Frontal cortex (tissue), 4 donors: ENCODE data around the gene MRPL52. TPM values are rescaled to one million over a fixed set of nuclear protein-coding genes. Genes with fewer than 3 reads are reported as not detected.
"Not testable (repeated sequence)": the region's sequence is repeated elsewhere in the genome, so short reads cannot be mapped to it uniquely, and the experiment has no call there.

Experiments used
- DNase-seq, 2 donors: peaks; one replicate each; pipeline ENCODE4 v3.0.0; 2012; ENCODE audit warnings: low spot score in 2 of 2
- FAIRE-seq: peaks from 2 replicates; lab custom pipeline; 2012; peaks lifted over from hg19 to GRCh38; lab: Jason Lieb, UNC
- total RNA-seq: library from RNA; depleted of rRNA; stranded (reverse); fragments of >200 nt; gene quantifications from one replicate; pipeline ENCODE4 v1.2.3, GENCODE V29; 2014
- donor health status: control.
- donor health status: control.
- donor health status: control.

Gene MRPL52
- total RNA-seq, 1 donor from 2014 or later, result 13.9 TPM

DNA sequence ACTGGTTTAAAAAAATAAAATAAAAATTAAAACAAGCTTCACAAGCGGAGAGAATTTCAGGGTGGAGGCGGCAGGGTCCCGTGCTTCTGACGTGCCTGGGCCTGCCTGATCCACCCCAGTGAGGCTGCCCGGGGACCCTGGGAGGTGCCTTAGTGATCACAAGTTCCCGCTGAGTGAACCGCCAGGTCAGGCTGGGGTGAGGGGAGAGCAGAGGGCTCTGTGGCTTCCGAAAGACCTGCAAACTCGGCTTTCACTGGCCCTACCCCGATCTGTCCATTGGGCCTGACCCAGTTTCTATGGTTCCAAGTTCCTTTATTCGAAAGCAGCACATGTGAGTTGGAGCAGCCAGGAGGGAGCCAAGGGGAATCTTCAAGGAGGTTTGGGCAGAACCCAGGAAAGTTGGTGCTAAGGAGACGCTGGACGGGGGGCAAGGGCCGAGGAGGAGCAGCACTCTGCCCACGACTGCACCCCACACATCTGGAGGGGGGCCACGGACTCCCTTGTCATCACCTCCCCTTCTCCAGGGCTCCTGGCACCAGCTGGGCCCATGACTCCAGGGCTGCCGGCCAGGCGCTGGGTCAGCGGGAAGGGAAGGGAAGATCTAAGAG lies 19.6 kb downstream of the MRPL52 start:
- FAIRE-seq, result no peak
- DNase-seq, result peak in 1 of 2 donors; percentile 41

DNA sequence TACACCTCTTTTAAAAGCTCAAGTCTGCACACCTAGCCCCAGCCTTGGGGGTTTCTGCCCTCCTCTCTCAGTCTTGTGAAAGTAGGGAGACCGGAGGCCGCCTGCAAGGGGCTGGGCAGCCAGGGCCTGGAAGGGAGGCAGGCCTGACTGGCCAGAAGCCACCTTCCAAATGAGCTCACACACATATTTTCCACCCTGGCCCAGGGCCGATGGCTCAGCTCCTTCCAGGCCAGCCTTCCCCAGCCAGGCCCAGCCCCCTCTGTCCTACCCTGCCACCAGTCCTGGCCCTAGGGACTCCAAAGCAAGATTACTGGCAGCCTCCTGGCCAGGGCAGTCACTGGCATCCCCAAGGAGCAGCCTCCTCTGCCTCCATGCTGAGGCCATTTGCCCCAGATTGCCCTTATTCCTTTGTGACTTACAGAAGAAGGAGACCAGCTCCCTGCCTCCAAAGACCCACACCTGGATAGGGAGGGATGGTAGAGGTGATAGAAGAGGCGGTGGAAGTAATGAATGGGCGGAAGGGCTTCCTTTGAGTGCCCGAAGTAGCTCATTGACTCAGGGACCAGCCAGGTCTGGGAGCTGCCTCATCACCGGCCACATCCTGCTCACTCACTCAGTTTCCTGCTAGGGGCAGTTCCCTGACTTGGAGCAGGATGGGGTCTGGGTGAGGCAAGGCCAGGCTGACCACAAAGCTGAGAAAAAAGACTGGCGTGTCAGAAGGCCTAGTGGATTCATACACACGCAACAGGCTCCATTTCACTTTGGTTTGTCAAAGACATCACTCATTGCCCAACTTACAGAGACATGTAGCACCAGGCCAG lies 21.5 kb downstream of the MRPL52 start:
- DNase-seq, result peak; percentile 32 to 41
- FAIRE-seq, result no peak

- not testable (repeated sequence) for FAIRE-seq, DNase-seq
Observed at GRCh38 chr14:22852178-22852577, 22.5 kb downstream of the MRPL52 start.

DNA sequence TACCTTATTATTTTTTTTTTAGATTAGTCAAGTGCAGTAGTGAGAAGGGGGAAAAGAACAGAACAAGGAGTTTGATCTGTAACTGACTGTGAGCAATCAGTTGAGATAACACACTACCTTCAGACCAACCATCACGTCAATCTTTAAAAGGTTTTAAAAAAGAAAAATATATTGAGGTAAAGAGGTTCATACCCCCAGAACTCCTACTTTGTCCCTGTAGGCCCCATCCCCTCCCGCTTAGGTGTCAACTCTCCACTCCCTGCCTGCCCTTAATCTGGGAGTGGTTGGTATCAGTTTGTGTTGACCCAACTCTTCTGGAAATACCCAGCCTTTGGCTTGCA lies 22.9 kb downstream of the MRPL52 start:
- no peak for FAIRE-seq
- no peak for DNase-seq

- FAIRE-seq (no peak), DNase-seq (peak; percentile 68 to 73)
Observed at GRCh38 chr14:22852940-22853767, 23.5 kb downstream of the MRPL52 start.

DNA sequence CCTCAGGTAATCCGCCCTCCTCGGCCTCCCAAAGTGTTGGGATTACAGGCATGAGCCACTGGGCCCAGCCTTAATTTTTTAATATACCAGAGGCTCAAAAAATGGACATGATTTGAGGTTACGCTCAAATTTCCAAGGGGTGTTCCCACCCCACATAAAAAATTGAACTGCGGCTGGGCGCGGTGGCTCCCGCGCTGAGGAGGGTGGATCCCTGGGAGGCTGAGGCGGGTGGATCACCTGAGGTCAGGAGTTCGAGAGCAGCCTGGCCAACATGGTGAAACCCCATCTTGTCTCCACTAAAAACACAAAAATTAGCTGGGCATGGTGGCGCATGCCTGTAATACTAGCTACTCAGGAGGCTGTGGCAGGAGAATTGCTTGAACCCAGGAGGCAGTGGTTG lies 24.6 kb downstream of the MRPL52 start:
- not testable (repeated sequence) for FAIRE-seq, DNase-seq

- FAIRE-seq, result no peak
- DNase-seq, result no peak
Observed at GRCh38 chr14:22854963-22855724, 25.5 kb downstream of the MRPL52 start.

GRCh38 chr14:22856428-22856827 lies 26.7 kb downstream of the MRPL52 start:
- FAIRE-seq (no peak), DNase-seq (no peak)

- not testable (repeated sequence) for DNase-seq, FAIRE-seq
Observed at GRCh38 chr14:22860377-22860776, 30.7 kb downstream of the MRPL52 start.

GRCh38 chr14:22861651-22862050 lies 32.0 kb downstream of the MRPL52 start:
- FAIRE-seq, result no peak
- no peak for DNase-seq

- DNase-seq, result no peak
- no peak for FAIRE-seq
Observed at GRCh38 chr14:22864979-22865378, 35.3 kb downstream of the MRPL52 start.

GRCh38 chr14:22865424-22866405 lies 36.0 kb downstream of the MRPL52 start:
- DNase-seq (no peak), FAIRE-seq (no peak)

GRCh38 chr14:22866874-22867273 lies 37.2 kb downstream of the MRPL52 start:
- DNase-seq, result no peak

DNA sequence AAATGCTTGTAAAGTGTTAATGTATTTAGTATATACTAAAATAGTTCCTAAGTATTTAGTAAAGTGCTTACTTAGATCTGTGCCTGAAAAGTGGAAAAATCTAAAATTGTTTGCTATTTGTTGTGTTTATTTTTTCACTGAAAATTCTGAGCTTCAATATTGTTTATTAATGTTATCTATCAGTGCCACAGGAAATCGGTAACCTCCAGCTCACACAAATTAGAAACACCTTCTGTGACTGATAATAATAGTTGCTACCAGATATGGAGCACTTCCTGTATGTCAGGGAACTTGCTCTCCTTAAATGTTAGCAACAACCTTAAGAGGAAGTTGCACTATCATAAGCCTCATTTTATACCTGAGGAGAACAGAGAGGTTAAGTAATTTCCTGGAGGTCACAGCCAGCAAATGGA lies 41.1 kb downstream of the MRPL52 start:
- DNase-seq (no peak), FAIRE-seq (no peak)

More at GRCh38 chr14:22866874-22867273, 37.2 kb downstream of the MRPL52 start:
- FAIRE-seq, result no peak

GRCh38 chr14:22871224-22872032 lies 41.7 kb downstream of the MRPL52 start, which contains the start of gene LRP10:
TSS of gene LRP10 (plus strand) at chr14:22871740. CDS start at chr14:22872304, 564 bp downstream.
- DNase-seq (peak; percentile 86), FAIRE-seq (no peak)

DNA sequence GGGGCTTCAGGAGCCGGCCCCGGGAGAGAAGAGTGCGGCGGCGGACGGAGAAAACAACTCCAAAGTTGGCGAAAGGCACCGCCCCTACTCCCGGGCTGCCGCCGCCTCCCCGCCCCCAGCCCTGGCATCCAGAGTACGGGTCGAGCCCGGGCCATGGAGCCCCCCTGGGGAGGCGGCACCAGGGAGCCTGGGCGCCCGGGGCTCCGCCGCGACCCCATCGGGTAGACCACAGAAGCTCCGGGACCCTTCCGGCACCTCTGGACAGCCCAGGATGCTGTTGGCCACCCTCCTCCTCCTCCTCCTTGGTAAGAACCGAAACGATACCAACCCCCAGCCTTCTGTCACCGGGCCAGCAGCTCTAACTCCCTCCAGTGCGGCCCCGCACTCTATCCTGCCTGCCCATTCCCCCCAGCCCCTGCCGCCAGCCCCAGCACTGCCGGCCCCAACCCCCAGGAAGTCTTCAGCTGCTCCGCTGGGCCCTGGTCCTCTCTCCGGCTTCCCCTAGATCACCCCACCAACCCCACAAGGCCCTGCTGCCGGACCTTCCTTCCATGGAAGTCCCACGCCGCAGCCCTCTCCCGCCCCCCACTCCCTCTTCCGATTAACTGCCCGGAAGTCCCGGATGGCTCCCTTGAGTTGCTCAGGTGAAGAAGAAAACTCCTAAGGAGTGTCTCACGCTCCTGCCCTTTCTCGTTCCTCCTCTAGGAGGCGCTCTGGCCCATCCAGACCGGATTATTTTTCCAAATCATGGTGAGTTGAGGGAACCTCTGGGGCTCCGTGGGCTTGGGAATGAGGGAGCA lies 42.5 kb downstream of the MRPL52 start:
- DNase-seq, result peak; percentile 72 to 75
- FAIRE-seq, result no peak
